Stimulated activated CD8-positive, alpha-beta memory T cell treated with anti-CD3 and anti-CD28 coated beads, Interleukin-15, amount 100 ng/mL, for 48 hours (primary cell): ENCODE results near the gene AKAP6.

Experiments used
- DNase-seq, 2 donors: peaks; one replicate each; pipeline ENCODE4 v3.0.0-alpha.2; 2020; ENCODE audit warnings: low read depth in 2 of 2

The AKAP6 gene, protein sequence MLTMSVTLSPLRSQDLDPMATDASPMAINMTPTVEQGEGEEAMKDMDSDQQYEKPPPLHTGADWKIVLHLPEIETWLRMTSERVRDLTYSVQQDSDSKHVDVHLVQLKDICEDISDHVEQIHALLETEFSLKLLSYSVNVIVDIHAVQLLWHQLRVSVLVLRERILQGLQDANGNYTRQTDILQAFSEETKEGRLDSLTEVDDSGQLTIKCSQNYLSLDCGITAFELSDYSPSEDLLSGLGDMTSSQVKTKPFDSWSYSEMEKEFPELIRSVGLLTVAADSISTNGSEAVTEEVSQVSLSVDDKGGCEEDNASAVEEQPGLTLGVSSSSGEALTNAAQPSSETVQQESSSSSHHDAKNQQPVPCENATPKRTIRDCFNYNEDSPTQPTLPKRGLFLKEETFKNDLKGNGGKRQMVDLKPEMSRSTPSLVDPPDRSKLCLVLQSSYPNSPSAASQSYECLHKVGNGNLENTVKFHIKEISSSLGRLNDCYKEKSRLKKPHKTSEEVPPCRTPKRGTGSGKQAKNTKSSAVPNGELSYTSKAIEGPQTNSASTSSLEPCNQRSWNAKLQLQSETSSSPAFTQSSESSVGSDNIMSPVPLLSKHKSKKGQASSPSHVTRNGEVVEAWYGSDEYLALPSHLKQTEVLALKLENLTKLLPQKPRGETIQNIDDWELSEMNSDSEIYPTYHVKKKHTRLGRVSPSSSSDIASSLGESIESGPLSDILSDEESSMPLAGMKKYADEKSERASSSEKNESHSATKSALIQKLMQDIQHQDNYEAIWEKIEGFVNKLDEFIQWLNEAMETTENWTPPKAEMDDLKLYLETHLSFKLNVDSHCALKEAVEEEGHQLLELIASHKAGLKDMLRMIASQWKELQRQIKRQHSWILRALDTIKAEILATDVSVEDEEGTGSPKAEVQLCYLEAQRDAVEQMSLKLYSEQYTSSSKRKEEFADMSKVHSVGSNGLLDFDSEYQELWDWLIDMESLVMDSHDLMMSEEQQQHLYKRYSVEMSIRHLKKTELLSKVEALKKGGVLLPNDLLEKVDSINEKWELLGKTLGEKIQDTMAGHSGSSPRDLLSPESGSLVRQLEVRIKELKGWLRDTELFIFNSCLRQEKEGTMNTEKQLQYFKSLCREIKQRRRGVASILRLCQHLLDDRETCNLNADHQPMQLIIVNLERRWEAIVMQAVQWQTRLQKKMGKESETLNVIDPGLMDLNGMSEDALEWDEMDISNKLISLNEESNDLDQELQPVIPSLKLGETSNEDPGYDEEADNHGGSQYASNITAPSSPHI (N-terminal part only)

DNA sequence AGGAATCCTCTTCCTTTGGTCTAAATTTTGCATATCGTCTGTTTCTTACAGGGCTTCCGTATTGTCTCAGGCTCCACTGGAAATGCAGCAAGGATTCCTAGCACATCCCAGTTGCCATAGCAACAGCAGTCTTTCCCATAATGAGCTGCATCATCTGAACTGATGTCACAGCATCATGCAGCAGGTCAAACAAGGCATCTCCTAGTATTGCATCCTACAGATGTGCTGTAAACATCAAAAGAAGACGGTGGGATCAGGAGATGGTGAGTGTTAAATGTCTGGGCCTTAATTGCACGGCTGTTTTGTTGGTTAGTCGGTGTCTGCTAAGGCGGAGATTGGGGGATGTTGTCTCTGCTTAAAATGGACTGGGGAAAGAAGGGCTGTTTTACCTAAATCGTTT, at the start of gene AKAP6:
Gene AKAP6 (plus strand): TSS at position 153 of the 400 bp plus-strand sequence. CDS start 104,196 bp downstream, outside the sequence.
- DNase-seq, result no peak

- DNase-seq, result no peak
These were observed 42.5 kb upstream of the AKAP6 start for GRCh38 chr14:32286602-32287001.

DNA sequence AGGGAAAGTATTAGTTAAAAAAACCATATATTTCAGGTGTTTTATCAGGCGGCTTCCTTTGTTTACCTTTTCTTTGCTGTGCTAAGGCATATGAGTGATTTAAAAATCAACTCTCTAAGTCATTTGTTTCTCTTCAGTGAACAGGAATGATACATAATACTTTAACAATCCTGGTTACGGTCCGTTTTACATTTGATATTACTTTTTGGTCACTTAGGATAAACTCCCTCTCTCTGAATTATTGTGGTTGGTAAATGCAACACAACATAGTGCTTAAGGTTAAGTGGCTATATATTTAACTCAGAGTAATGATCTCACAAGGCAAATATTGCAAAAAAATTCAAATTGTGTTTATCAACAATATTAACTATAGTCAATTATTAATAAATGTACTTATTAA, 32.7 kb upstream of the AKAP6 start:
- no peak for DNase-seq

GRCh38 chr14:32298346-32298745, 30.8 kb upstream of the AKAP6 start:
- no peak for DNase-seq

GRCh38 chr14:32300136-32300535, 29.0 kb upstream of the AKAP6 start:
- DNase-seq, result no peak

GRCh38 chr14:32303865-32304264, 25.2 kb upstream of the AKAP6 start:
- no peak for DNase-seq

DNA sequence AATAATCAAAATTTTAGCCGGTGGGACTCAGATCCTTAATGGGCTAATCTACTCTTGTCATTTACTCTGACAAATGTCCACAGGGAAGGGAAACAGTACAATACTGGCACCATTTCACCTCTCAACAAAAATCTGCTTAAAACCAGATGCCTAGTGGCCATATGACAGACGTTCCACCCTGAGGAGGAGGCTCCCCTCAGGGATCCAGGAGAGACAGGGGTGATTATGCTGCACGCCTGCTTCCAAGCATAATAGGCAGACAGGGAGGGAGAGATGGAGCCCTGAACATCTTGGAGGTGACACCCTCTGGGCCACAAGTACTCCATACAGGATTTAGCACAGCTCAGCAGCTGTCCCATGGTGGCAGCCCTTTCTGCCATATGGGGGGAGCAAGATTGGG, 24.8 kb upstream of the AKAP6 start:
- DNase-seq, result no peak

DNA sequence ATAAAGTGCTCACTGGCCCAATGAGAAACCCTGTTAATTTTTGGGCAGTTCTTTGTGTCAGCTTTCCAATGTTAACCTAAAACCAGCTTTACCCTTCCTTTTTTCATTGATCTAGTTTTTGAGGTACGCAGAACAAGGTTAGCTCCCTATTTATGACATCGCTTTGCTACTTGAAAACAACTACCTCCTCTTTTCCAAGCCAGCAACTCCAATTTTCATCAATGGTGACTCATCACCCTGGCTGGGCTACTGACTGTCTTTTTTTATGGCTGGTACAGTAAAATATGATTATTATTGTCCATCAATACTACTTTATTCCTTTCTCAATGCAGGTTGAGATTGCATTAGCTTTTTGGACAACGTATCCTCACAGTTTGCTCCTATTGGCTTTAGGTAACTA, 22.5 kb upstream of the AKAP6 start:
- no peak for DNase-seq

GRCh38 chr14:32307881-32308582, 21.1 kb upstream of the AKAP6 start:
- DNase-seq, result no peak

DNA sequence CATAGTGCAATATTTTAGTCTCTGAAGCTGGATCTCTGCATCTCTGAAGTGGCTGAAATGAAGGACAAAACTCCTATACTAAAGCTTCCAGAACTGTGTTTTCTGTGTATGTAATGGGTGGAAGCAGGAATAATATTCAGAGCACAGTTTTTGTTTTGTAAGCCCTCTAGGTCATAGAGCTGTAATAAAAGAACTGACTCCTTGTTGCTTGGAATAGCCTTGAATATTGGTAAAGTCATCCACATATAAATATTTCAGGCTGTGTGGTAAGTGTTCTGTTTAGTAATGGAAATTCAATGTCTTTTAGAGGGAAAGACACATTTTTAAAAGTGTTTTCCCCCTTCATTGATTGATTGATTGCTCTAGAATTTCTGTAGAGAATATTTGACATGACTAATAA, 18.2 kb upstream of the AKAP6 start:
- no peak for DNase-seq

DNA sequence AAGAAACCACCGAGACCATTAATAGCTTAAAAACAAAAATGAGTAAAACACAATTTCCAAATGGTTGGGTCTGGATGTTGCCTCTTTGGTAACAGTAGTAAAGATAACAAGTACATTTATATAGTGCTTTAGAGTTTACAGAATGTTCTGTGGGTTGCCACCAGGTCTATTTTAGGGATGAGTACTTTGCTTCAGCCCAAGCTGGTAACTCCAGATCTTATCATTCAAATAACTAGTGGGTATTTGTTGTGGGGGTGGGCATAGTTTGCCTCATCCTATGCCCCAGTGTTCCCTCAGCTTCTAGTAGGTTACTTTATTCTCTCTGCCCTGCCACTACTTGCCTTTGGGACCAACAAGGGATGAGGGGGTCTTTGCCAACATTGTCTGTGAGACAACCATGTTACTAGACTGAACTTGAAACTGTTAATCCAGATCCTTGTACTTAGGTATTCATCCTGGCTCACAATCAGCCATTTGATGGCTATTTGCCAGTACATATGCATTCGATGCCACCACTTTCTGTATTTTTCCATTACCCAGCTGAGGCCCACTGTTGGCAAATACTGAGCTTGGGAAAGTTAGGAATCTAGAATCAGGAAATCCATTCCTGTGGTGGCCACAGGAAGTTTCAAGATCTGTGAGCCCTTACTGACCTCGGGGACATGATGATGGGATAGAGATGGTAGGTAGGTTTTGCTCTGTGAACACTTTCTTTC, 17.6 kb upstream of the AKAP6 start:
- no peak for DNase-seq

GRCh38 chr14:32312010-32312331, 17.1 kb upstream of the AKAP6 start:
- DNase-seq, result no peak

DNA sequence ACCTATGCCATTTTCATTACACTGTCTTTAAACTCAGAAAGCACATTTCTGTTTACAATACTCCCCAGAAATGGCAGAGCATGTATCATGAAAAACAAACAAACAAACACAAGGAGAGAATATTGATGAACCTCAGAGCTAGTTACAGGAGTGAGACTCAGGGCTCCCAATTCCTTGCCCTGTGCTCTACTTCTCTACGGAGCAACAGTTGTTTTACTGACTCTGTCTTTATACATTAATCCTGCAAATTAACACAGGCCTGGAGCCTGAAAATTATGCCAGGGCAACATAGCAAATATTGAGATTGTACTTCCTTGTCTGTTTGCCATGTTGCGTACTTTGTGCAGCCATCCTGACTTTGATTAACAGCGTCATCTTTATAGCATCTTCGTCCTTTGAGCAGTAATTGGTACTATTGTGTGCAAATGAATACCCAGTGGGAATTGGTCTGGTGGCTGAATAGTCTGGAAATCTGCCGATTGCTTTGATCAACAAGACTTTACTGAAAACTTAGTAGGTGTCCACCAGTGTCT, 15.2 kb upstream of the AKAP6 start:
- DNase-seq, result no peak

- DNase-seq, result no peak
These were observed 10.9 kb upstream of the AKAP6 start for GRCh38 chr14:32318087-32318795.

GRCh38 chr14:32319368-32320049, 9.6 kb upstream of the AKAP6 start:
- DNase-seq, result no peak

DNA sequence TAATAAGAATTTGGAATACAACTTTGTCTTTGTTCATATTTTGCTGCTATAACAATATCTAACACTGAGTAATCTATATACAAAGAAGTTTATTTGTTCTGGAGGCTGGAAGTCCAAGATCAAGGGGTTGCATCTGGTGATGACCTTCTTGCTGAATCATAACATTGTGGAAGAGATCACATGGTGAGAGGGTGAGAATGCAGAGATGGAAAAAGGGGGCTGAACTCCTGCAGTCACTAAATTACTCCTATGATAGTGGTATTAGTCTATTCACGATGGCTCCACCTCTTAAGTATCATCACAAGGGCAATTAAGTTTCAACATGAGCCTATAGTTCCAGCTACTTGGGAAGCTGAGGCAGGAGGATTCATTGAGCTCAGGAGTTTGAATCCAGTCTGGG, 4.5 kb upstream of the AKAP6 start:
- DNase-seq, result no peak

GRCh38 chr14:32327255-32327961, 1.7 kb upstream of the AKAP6 start:
- no peak for DNase-seq

DNA sequence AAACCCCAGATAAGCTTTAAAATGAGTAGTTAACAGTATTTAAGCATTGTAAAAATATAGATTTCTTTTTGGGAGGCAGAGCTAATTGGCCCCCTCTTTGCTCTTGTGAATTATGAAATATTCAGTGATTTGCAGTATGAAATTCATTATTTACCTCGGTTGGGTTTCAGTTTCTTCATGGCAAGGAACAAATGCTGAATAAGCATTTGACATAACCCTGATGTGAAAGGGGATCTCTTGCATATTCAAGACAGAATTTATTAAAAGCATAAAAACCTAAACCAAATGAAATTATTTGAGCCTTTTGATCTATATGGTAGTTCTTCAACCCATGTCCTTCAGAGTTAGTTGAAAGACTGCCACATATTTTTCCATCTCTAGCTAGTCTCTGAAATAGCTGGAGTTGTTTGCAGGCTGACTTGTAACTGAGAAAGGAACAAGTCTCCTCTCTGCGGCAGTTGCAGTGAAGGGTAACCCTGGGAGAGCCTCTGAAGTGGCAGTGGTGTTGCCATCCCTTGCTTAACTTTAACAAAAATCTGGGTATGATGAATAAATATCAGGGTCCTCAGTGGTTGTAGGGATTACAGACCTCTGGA, 690 bp downstream of the AKAP6 start:
- no peak for DNase-seq
